A549 (cell line): ENCODE data around the gene MMP15. TPM values are rescaled to one million over a fixed set of nuclear protein-coding genes. Genes with fewer than 3 reads are reported as not detected.

Source experiments
- ATAC-seq, 2 experiments: fragments of 200-7000 bp in 1 of 2; fragments of >200 bp in 1 of 2; cut with Nextera tagmentation in 1 of 2; cut with Tn5 transposase in 1 of 2; 3 replicates each; pipeline versions ENCODE4 v1.8.0 to v1.9.1; 2018 to 2020; ENCODE audit warnings: mild to moderate bottlenecking in 1 of 2, moderate library complexity in 1 of 2
- CTCF ChIA-PET: fragments of 300-600 bp; sonication (Branson Sonifier 250); formaldehyde crosslinking; extraction: SDS; loops from one replicate; lab custom pipeline; 2021; ENCODE audit warnings: antibody characterized with exemption, inconsistent platforms; lab: Yijun Ruan, JAX
- POLR2A ChIA-PET: fragments of 350-600 bp; formaldehyde crosslinking; extraction: SDS; loops from one replicate; lab custom pipeline; 2021; ENCODE audit warnings: antibody characterized with exemption, inconsistent platforms; lab: Yijun Ruan, JAX
- DNase-seq, 2 experiments: peaks; one replicate each; pipeline versions ENCODE4 v3.0.0 to v3.0.0-alpha.2; 2011 to 2016; ENCODE audit warnings: low read depth in 1 of 2, low spot score in 1 of 2
- FAIRE-seq: peaks from 2 replicates; lab custom pipeline; 2011; peaks lifted over from hg19 to GRCh38; lab: Jason Lieb, UNC
- H3K27ac ChIP-seq, 2 experiments: fragments of >200 bp; sonication (Bioruptor Twin); formaldehyde crosslinking; 3 replicates each; pipeline ENCODE4 v1.5.1; 2016 to 2017
- H3K4me1 ChIP-seq: fragments of >200 bp; sonication (Bioruptor Twin); formaldehyde crosslinking; 3 replicates; pipeline ENCODE4 v1.6.1; 2016
- H3K4me2 ChIP-seq: fragments of >200 bp; sonication (Bioruptor Twin); formaldehyde crosslinking; 3 replicates; pipeline ENCODE4 v1.6.1; 2016
- H3K4me3 ChIP-seq: fragments of >200 bp; sonication (Bioruptor Twin); formaldehyde crosslinking; 3 replicates; pipeline ENCODE4 v1.5.1; 2016
- H3K9me3 ChIP-seq: fragments of >200 bp; sonication (Bioruptor Twin); formaldehyde crosslinking; 3 replicates; pipeline ENCODE4 v1.6.1; 2016
- CEBPB ChIP-seq, 2 experiments: fragments of >200 bp in 1 of 2; sonication (Bioruptor Twin) in 1 of 2; formaldehyde crosslinking in 1 of 2; IDR thresholded peaks; 2 replicates each; pipeline ENCODE4 v1.6.1; 2012 to 2016
- EHMT2 ChIP-seq: fragments of 200-600 bp; sonication (generic); IDR thresholded peaks from 2 replicates; pipeline ENCODE4 v1.6.1; 2016; ENCODE audit warnings: antibody characterized with exemption, low read depth, mild to moderate bottlenecking, moderate library complexity
- FOSB ChIP-seq: fragments of 250-450 bp; sonication (Bioruptor Pico); IDR thresholded peaks from 2 replicates; pipeline ENCODE4 v1.5.0; 2020; ENCODE audit warnings: mild to moderate bottlenecking, moderate library complexity
- GATA3 ChIP-seq: IDR thresholded peaks from 2 replicates; pipeline ENCODE4 v1.6.1; 2012; ENCODE audit warnings: borderline replicate concordance
- HDAC2 ChIP-seq: fragments of 200-600 bp; sonication (generic); IDR thresholded peaks from 2 replicates; pipeline ENCODE4 v1.6.1; 2016
- HOXA7 ChIP-seq: fragments of 250-450 bp; sonication (Bioruptor Pico); IDR thresholded peaks from 2 replicates; pipeline ENCODE4 v1.5.0; 2020; ENCODE audit warnings: mild to moderate bottlenecking, moderate library complexity
- JUNB ChIP-seq: fragments of >200 bp; sonication (Bioruptor Twin); formaldehyde crosslinking; IDR thresholded peaks from 2 replicates; pipeline ENCODE4 v1.6.1; 2016
- MAFK ChIP-seq: fragments of 450-650 bp; IDR thresholded peaks from 2 replicates; pipeline ENCODE4 v1.6.1; 2014; ENCODE audit not compliant: partially characterized antibody
- MAZ ChIP-seq: fragments of 150-350 bp; IDR thresholded peaks from 2 replicates; pipeline ENCODE4 v1.6.1; 2014; ENCODE audit warnings: antibody characterized with exemption, low read depth, low read length, borderline replicate concordance
- MYC ChIP-seq: IDR thresholded peaks from 2 replicates; pipeline ENCODE4 v1.6.1; 2012; ENCODE audit warnings: mild to moderate bottlenecking, inconsistent platforms, low read length, improper control_type of control experiment, borderline replicate concordance
- NPAS2 ChIP-seq: fragments of 250-450 bp; sonication (Bioruptor Pico); IDR thresholded peaks from 2 replicates; pipeline ENCODE4 v1.8.0; 2022; ENCODE audit warnings: mild to moderate bottlenecking, moderate library complexity, borderline replicate concordance
- NR3C1 ChIP-seq: fragments of >200 bp; sonication (Bioruptor Twin); formaldehyde crosslinking; IDR thresholded peaks from 3 replicates; pipeline ENCODE4 v1.6.1; 2017
- PHF8 ChIP-seq: fragments of 200-600 bp; sonication (generic); IDR thresholded peaks from 2 replicates; pipeline ENCODE4 v1.6.1; 2016; ENCODE audit warnings: low read depth, mild to moderate bottlenecking, antibody characterized with exemption, moderate library complexity, borderline replicate concordance
- RFX5 ChIP-seq: fragments of 450-650 bp; IDR thresholded peaks from 2 replicates; pipeline ENCODE4 v1.7.1; 2014; ENCODE audit warnings: antibody characterized with exemption, mild to moderate bottlenecking, moderate library complexity
- RNF2 ChIP-seq: fragments of 200-600 bp; sonication (generic); IDR thresholded peaks from 2 replicates; pipeline ENCODE4 v1.6.1; 2016; ENCODE audit warnings: low read depth, mild to moderate bottlenecking, antibody characterized with exemption, moderate library complexity, borderline replicate concordance
- SMC3 ChIP-seq: fragments of >200 bp; sonication (Bioruptor Twin); formaldehyde crosslinking; IDR thresholded peaks from 3 replicates; pipeline ENCODE4 v1.6.1; 2018; ENCODE audit warnings: inconsistent platforms
- SREBF2 ChIP-seq: fragments of 450-650 bp; IDR thresholded peaks from 2 replicates; pipeline ENCODE4 v1.6.1; 2014; ENCODE audit warnings: mild to moderate bottlenecking, moderate library complexity
- ZNF302 ChIP-seq: fragments of 250-450 bp; sonication (Bioruptor Pico); IDR thresholded peaks from 2 replicates; pipeline ENCODE4 v1.9.0; 2021; ENCODE audit warnings: inconsistent platforms, mild to moderate bottlenecking, moderate library complexity
- WGBS: methylation state at CpG from one replicate; pipeline ENCODE4 v1.1.6; 2017; ENCODE audit errors: missing lambda C conversion rate; 5-methylcytosine and 5-hydroxymethylcytosine counted together
- polyA plus RNA-seq, 4 experiments: library from polyadenylated mRNA; depleted of rRNA in 3 of 4; stranded (reverse); fragments of >200 nt; fragmentation: RNase III in 1 of 4; extraction: RNeasy Plus Mini Kit Qiagen cat#74134 plus additional on column Dnase treatment in 1 of 4; gene quantifications; 2 replicates in 3 of 4; 3 replicates in 1 of 4; pipeline ENCODE4 v1.2.3, GENCODE V29; 2011 to 2017
- TF ChIP-seq, protein P1 (sequence below): fragments of >200 bp; sonication (Bioruptor Twin); formaldehyde crosslinking; IDR thresholded peaks from 3 replicates; pipeline ENCODE4 v1.5.1; 2016
- TF ChIP-seq, protein P2 (sequence below): IDR thresholded peaks from 2 replicates; pipeline ENCODE4 v1.6.1; 2012
- TF ChIP-seq, protein P3 (sequence below): fragments of >200 bp; sonication (Bioruptor Twin); formaldehyde crosslinking; IDR thresholded peaks from 2 replicates; pipeline ENCODE4 v1.6.1; 2016

Gene MMP15
- polyA plus RNA-seq, 2 of the 4 experiments (the other 2 are of a cell fraction) = 4.3 to 11.2 TPM

DNA sequence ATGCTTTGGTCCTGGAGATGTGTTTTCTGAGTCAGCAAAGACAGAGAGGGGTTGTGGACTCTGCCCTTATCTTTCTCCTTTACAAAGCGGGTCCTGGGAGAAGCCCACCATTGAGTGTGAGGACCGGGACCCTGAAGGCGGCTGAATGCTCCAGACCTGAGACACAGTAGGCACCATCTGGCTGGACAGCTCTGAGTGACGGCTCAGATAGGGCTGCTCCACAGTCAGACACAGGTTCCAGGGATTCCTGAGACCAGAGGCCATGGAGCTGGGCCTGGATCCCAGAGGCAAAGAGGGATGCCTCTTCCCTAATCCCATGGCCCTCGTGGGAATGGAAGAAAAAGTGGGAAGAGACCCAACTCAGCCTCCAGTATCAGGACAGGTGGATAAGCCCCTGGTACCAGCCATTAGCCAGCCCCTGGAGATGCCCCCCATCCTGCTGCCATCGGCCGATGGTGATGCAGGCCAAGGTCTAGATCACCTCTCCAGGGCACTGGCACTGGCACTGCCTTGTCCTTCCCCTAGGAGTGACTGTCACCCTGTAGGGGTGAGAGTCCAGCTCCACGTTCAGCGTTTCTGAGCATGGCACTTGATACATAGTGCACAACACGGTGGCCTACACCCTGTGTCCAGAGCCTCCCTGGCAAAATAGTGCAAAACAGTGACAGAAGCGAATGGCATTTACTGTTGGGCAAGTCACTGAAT, 4.7 kb downstream of the MMP15 start:
- CTCF ChIA-PET = interaction anchor here (1.0 to 2.5 kb wide), 2 partner anchors 85 to 97 kb away, joined by 3 to 13 read pairs; no protein-coding TSS in a partner anchor
- FAIRE-seq = no peak
- 84% methylated on average over 11 of the region's 11 CpGs for WGBS
- peaks cover 13% of the 10 kb centered on the region; the same call in 2 of the 3 replicates for H3K4me1 ChIP-seq
- no peak overlapping the region for H3K4me2 ChIP-seq
- ATAC-seq = no peak
- TF ChIP-seq MYC (no peak), PHF8 (no peak), NR3C1 (no peak), EHMT2 (no peak), SMC3 (no peak), HDAC2 (no peak), MAFK (no peak)
- TF ChIP-seq, protein P1, sequence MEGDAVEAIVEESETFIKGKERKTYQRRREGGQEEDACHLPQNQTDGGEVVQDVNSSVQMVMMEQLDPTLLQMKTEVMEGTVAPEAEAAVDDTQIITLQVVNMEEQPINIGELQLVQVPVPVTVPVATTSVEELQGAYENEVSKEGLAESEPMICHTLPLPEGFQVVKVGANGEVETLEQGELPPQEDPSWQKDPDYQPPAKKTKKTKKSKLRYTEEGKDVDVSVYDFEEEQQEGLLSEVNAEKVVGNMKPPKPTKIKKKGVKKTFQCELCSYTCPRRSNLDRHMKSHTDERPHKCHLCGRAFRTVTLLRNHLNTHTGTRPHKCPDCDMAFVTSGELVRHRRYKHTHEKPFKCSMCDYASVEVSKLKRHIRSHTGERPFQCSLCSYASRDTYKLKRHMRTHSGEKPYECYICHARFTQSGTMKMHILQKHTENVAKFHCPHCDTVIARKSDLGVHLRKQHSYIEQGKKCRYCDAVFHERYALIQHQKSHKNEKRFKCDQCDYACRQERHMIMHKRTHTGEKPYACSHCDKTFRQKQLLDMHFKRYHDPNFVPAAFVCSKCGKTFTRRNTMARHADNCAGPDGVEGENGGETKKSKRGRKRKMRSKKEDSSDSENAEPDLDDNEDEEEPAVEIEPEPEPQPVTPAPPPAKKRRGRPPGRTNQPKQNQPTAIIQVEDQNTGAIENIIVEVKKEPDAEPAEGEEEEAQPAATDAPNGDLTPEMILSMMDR = no peak
- TF ChIP-seq, protein P2, sequence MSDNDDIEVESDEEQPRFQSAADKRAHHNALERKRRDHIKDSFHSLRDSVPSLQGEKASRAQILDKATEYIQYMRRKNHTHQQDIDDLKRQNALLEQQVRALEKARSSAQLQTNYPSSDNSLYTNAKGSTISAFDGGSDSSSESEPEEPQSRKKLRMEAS = no peak
- TF ChIP-seq, all 56 proteins: peak for 0
- POLR2A ChIA-PET = no interaction called here
- no peaks in the 10 kb centered on the region for H3K9me3 ChIP-seq
- H3K27ac ChIP-seq = no peak overlapping the region
- no peak for DNase-seq
- H3K4me3 ChIP-seq = no peak overlapping the region

DNA sequence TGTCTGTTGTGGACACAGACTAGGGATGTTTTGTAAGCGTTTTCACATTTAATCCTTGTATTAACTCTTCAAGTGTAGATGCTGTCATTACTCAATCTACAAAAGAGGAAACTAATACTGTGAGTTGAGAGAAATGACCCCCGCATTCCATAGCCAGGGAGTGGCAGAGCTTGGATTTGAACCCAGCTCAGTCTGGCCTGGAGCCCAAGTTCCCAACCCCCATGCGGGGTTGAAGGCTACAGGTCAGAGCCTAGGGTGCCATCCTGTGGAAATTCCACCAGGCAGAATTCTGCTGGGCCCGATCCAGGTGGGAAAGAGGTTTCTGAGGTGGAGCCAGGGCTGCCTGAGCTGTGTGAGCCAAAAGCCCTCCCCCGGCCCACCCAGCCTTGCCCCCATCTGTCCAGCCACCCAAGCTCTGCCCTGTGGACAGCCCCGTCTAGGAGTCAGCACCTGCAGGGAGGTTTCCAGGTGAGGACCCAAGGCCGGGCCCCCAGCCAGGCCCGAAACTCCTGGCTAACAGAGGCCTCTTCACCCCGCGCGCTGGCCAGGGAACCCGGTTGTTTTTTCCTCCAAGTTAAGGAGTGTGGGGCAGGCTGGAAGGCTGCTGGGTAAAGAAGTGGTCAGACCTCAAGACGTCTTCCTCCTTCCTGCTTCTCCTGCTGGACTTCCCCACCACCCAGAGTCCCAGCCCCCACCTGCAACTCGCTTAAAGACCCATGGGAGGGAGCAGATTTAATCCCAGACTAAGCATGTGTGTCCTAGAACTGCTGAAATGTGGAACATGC, 5.7 kb downstream of the MMP15 start:
- ATAC-seq = no peak
- CTCF ChIA-PET = interaction anchor here (1.0 to 2.7 kb wide), 5 partner anchors 12 to 96 kb away, joined by 3 to 16 read pairs (median 10); no protein-coding TSS in a partner anchor

DNA sequence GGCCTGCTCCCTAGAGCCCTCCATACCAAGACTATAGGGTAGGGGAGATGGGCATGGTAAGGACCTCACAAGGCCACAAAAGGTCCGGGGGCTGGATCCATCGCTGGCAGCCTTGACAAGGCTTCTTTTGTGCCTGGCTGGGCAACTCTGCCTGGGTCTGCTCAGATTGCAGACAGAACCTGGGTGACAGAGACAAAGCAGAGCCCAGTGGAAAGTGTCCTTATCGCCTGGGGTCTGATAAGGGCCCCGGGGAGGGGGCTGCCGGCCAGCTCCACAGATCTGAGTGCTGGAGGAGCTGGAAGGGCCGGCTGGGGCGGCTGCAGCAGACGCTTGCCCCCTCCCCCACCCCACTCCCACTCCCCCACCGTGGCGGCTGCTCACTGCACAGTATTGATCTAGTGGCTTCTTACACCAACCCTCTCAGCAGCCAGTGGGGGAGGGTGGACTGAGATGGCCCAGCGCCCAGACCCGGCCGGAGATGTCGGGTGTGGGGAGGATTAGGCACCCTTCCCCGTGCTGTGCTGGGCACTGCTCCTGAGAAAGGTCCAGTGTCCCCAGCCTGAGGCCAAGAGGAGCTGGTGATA, 7.2 kb downstream of the MMP15 start:
- no peak overlapping the region for H3K27ac ChIP-seq
- POLR2A ChIA-PET = no interaction called here
- no peak for ATAC-seq

More for the DNA sequence above, 5.7 kb downstream of the MMP15 start:
- Histone ChIP-seq H3K4me3 (no peak overlapping the region), H3K9me3 (no peaks in the 10 kb centered on the region), H3K27ac (no peak overlapping the region), H3K4me1 (peaks cover 13% of the 10 kb centered on the region; the same call in 2 of the 3 replicates), H3K4me2 (no peak overlapping the region)
- FAIRE-seq = no peak
- POLR2A ChIA-PET = no interaction called here
- no peak for DNase-seq
- WGBS = 77% methylated on average over 12 of the region's 14 CpGs
- TF ChIP-seq EHMT2 = no peak
- no peak for TF ChIP-seq FOSB (CRISPR knock-in tag)
- TF ChIP-seq MAFK = no peak
- TF ChIP-seq MYC = no peak
- TF ChIP-seq, protein P2 = no peak
- TF ChIP-seq RNF2 = no peak
- TF ChIP-seq NPAS2 (CRISPR knock-in tag) = no peak
- no peak for TF ChIP-seq SREBF2
- TF ChIP-seq MAZ = no peak
- no peak for TF ChIP-seq GATA3
- TF ChIP-seq JUNB = no peak
- TF ChIP-seq, protein P3, sequence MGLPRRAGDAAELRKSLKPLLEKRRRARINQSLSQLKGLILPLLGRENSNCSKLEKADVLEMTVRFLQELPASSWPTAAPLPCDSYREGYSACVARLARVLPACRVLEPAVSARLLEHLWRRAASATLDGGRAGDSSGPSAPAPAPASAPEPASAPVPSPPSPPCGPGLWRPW = no peak
- TF ChIP-seq RFX5 = no peak
- TF ChIP-seq, all 56 proteins: peak for 0

More for the DNA sequence above, 7.2 kb downstream of the MMP15 start:
- H3K9me3 ChIP-seq = no peaks in the 10 kb centered on the region
- TF ChIP-seq CEBPB (IDR thresholded peaks at IDR 0.05) (no peak), GATA3 (no peak), ZNF302 (CRISPR knock-in tag) (no peak), HOXA7 (CRISPR knock-in tag) (no peak), FOSB (CRISPR knock-in tag) (no peak)
- FAIRE-seq = no peak
- H3K4me1 ChIP-seq = peaks cover 8% of the 10 kb centered on the region; the same call in 2 of the 3 replicates
- WGBS = 69% methylated on average over 6 of the region's 15 CpGs
- DNase-seq = no peak
- CTCF ChIA-PET = interaction anchor here (0.7 to 3.3 kb wide), 16 partner anchors 11 to 457 kb away, joined by 3 to 20 read pairs (median 4); no protein-coding TSS in a partner anchor
- no peak overlapping the region for H3K4me3 ChIP-seq
- no peak overlapping the region for H3K4me2 ChIP-seq
